ENCODE results near the gene TAGLN3. TPM values are rescaled to one million over a fixed set of nuclear protein-coding genes. Genes with fewer than 3 reads are reported as not detected.

Gene TAGLN3
- total and polyA plus RNA-seq, 7 donors: 0.21 to 0.66 TPM; not detected in 5

GRCh38 chr3:111956995-111957734 lies 41.6 kb upstream of the TAGLN3 start:
- Histone ChIP-seq H3K27ac (no peak overlapping the region), H3K27me3 (ENCODE audit: insufficient read depth in 3 of 3, low read length in 2 of 3) (no peaks in the 10 kb centered on the region), H3K4me1 (no peaks in the 10 kb centered on the region), H3K9me3 (no peaks in the 10 kb centered on the region), H3K4me3 (no peak overlapping the region), H3K36me3 (ENCODE audit: insufficient read depth in 1 of 2, low read depth in 1 of 2) (no peaks in the 10 kb centered on the region)
- ATAC-seq: no peak
- WGBS, 3 donors: 45 to 52% (median 48%) methylated on average over 4 of the region's 4 CpGs
- intact Hi-C loops (cut with DNase I): loop anchor here in 1 of 2 donors (5.0 kb wide), 1 partner anchor 75 kb away; no protein-coding TSS in a partner anchor
- DNase-seq: no peak
- no peak for TF ChIP-seq CTCF (IDR thresholded peaks at IDR 0.05)

DNA sequence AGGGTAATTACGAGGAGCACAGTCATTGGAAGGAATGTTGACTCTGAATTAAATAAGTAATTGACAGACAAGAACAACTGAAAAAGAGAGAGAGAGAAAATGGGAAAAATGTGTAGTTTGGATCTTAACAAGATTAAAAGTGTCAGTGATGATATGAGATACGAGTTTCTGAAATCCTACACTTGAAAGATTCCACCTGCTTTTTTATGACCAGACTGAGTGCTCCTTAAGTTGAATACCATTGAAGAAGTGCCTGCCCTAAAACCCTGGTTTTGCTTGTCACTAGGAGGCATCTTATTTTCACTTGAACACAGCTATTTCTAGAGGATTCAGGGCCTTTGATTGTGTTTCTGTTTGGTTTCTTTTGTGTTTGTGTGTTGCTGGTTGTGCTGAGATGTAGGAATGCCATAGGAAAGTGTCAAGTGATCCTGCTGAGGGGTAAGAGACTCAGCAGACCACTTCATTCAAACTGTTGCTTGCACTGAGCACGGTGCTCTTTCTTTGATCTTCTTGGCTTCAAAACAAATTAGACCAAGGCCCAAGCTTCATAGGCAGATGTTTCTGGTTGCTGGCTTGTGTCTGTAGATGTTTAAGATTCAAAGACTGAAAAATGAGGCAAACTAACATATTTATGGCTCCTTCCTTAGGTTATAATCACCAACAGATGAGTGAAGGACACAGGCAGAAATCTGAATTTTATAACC lies 37.1 kb upstream of the TAGLN3 start:
- Histone ChIP-seq H3K27me3 (ENCODE audit: insufficient read depth in 3 of 3, low read length in 2 of 3) (no peaks in the 10 kb centered on the region), H3K27ac (no peak overlapping the region), H3K4me1 (no peaks in the 10 kb centered on the region), H3K9me3 (no peaks in the 10 kb centered on the region), H3K36me3 (ENCODE audit: insufficient read depth in 1 of 2, low read depth in 1 of 2) (no peaks in the 10 kb centered on the region), H3K4me3 (no peak overlapping the region)
- TF ChIP-seq CTCF (IDR thresholded peaks at IDR 0.05): no peak
- ATAC-seq (no peak), DNase-seq (no peak)
- intact Hi-C loops (cut with DNase I): no loop called here
- 51 to 64% (median 57%) methylated on average over 3 of the region's 3 CpGs for WGBS, 3 donors

DNA sequence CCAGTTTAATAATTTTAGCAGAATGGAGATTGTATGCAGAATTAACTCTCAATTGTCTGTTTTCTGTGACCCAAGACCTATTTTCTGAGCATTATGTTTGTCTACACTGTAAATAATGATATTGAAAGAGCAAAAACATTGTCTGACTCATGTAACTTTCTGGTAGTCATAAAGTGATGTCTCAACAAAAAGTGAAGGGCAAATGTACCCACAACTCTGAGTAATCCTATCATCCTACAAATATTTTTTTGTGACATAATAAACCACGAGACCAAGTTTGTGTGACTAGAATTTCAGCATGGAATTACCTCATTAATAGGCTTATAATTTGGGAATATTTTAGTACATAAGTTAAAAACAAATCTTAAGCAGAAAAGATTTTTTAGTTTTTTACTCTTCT lies 35.3 kb upstream of the TAGLN3 start:
- no peaks in the 10 kb centered on the region for H3K9me3 ChIP-seq
- H3K27ac ChIP-seq: no peak overlapping the region
- H3K36me3 ChIP-seq (ENCODE audit: insufficient read depth in 1 of 2, low read depth in 1 of 2): no peaks in the 10 kb centered on the region
- no peak for DNase-seq
- no peaks in the 10 kb centered on the region for H3K4me1 ChIP-seq
- H3K4me3 ChIP-seq: no peak overlapping the region
- ATAC-seq: no peak
- H3K27me3 ChIP-seq (ENCODE audit: insufficient read depth in 3 of 3, low read length in 2 of 3): no peaks in the 10 kb centered on the region
- WGBS, 3 donors: 66 to 71% (median 69%) methylated on average over 1 of the region's 1 CpG
- intact Hi-C loops (cut with DNase I): no loop called here
- no peak for TF ChIP-seq CTCF (IDR thresholded peaks at IDR 0.05)

GRCh38 chr3:111965484-111965883 lies 33.2 kb upstream of the TAGLN3 start:
- ATAC-seq (no peak), DNase-seq (no peak)
- 90 to 96% (median 94%) methylated on average over 2 of the region's 2 CpGs for WGBS, 3 donors
- Histone ChIP-seq H3K4me3 (no peak overlapping the region), H3K4me1 (no peaks in the 10 kb centered on the region), H3K36me3 (ENCODE audit: insufficient read depth in 1 of 2, low read depth in 1 of 2) (no peaks in the 10 kb centered on the region), H3K9me3 (no peaks in the 10 kb centered on the region), H3K27ac (no peak overlapping the region), H3K27me3 (ENCODE audit: insufficient read depth in 3 of 3, low read length in 2 of 3) (no peaks in the 10 kb centered on the region)
- intact Hi-C loops (cut with DNase I): loop anchor here in 1 of 2 donors (5.0 kb wide), 1 partner anchor 298 kb away; no protein-coding TSS in a partner anchor
- no peak for TF ChIP-seq CTCF (IDR thresholded peaks at IDR 0.05)
